ENCODE results near the gene IRF8.
"Not testable (repeated sequence)": the region's sequence is repeated elsewhere in the genome, so short reads cannot be mapped to it uniquely, and the experiment has no call there.

IRF8 gene

GRCh38 chr16:85899444-85899843 lies 482 bp downstream of the IRF8 start:
- no peak for DNase-seq

DNA sequence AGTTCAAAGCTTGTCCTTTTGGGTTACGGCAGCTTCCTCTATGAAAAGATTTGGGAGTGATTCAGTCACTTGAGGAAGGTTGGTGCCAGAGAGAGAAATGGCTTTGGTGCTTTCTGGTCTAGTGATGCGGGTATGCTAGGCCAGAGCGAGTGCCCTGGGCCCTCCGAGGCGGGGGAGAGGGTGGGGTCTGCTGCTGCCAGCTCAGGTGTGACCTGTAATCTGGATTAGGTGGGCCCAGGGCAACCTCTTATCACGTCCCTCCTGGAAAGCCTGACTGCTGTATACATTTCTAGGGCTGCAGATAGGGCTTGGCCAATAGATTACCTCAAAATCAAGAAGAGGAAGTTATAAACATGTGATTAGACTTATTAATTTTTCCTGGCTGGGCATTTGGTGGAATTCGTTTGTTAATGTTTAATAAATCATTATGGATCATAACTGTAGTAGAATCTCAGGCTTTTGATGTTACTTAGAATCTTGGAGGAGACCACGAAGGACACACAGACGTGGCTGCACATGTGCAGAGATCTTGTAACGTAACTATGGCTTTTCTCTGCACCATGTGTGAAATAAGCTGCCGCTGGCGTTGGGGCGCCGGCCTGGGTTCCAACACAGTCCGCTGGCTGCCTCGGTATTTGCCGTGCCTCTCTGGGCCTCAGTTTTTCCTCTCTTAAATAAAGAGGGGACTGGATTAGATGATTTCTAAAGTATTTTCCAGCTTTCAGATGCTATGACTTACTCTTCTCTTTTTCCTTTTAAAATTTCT lies 1.2 kb downstream of the IRF8 start:
- no peak for DNase-seq

GRCh38 chr16:85901110-85901509 lies 2.1 kb downstream of the IRF8 start:
- no peak for DNase-seq

- DNase-seq: no peak
Observed at GRCh38 chr16:85901773-85902365, 2.9 kb downstream of the IRF8 start.

DNA sequence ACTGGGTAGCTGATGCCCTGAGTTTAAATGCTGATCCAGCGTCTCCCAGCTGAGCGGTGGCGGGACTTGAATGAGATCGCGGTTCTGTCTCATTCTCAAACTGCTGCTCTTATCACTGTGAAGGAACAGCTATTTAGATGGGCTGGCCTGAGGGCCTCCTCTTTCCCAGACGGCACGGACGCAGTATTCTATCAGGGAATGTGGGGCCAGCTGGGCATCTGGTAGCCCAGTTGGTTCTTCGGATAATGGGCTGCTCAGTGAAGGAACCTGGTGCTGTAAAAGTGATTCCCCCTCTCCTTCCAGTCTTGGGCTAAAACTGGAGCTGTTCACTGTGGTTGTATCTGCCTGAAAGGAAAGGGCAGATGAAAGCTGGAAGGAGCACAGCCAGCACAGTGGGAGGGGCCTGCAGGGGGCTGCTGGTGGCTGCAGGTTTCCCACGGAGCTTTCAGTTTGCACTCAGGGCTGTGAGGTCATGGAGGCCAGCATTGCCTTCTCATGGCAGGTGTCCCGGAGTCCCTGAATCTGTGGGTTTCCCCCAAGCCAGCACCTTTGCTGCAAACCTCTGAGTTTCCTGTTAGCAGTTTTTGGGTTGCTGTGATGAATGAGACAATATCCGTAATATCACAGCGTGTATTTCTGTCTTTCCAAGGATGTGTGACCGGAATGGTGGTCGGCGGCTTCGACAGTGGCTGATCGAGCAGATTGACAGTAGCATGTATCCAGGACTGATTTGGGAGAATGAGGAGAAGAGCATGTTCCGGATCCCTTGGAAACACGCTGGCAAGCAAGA lies 3.6 kb downstream of the IRF8 start:
- DNase-seq: peak in 1 of 4 experiments; percentile 12

DNA sequence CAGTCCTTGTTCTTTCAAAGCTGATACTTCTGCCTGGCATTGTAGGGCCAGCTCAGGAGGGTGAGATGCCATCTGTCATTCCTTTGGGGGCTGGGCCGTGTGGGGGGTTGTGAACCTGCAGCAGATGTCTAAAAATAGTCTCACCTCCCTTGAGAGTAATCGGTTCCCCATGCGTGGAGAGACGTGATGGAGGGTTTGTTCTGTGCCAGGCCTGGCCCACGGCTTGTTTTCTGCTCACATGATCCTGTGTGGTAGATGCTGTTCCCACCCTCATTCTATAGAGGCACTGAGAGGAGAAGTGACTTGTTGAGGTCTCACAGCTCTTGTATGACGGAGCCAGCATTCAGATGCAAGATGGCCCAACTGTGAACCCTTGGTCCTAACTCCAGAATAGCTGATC lies 4.6 kb downstream of the IRF8 start:
- DNase-seq: no peak

GRCh38 chr16:85905110-85906095 lies 6.4 kb downstream of the IRF8 start:
- DNase-seq: no peak

DNA sequence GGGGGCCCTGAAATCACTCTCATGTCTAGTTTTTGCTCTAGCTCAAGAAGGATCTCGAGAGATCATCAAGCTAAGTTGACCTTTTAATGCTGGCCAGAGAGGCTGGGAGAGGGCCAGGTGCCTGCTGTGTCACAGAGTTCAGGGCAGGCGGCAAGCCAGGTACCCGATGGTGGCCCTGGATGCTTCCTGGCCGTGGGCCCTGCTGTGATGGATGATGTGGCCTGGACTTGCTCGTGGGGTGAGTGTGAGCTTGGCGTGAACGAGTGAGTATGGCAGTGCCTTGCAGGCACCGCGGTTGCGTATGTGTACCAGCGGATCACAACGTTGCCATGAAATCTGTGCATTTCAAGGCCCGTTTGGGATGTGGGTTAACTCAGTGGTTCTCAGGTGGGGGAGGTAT lies 7.4 kb downstream of the IRF8 start:
- DNase-seq: no peak

- not testable (repeated sequence) for DNase-seq
Observed at GRCh38 chr16:85907231-85907630, 8.3 kb downstream of the IRF8 start.

DNA sequence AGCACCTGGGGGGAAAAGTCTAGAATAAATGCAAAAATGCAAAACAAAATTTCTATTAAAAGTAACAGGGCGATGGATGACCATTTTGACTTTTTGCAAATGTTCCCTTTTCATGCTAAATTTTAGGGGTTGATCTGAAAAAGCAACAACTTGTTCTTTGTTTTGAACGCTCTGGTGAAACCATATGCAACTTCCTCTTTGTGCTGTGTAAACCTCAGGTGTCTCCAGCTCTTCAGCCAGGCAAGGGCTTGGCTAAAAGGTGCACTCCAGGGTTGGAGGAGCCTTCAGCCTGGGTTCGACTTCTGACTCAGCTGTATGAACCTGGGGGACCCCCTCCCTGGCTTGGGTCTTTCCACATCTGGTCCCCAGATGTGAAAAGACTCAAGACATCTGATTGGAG lies 9.5 kb downstream of the IRF8 start:
- DNase-seq: no peak

DNA sequence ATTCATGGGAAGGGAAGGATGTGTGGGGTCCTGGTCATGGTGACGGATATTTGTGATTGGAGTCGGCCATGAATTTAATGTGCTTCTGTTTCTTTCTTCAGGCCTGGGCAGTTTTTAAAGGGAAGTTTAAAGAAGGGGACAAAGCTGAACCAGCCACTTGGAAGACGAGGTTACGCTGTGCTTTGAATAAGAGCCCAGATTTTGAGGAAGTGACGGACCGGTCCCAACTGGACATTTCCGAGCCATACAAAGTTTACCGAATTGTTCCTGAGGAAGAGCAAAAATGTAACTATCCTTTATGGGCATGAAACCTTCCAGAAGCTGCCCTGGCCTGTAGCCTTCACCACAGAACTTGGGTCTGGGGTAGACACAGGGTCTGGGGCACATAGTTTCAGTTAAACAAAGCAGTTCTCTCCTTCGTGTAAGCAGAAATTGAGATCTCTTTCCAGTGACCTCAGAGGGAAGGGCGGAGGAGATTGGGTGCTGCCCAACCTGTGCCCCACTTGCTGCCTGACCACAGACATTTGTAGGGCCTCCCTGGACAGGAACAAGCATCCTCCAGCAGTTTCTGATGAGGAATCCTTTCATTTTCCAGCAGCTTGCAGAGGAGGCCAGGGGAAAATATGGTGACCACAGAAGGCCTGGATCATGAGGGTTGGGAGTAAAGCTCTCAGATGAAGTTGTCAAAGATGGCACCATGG lies 10.1 kb downstream of the IRF8 start:
- no peak for DNase-seq

DNA sequence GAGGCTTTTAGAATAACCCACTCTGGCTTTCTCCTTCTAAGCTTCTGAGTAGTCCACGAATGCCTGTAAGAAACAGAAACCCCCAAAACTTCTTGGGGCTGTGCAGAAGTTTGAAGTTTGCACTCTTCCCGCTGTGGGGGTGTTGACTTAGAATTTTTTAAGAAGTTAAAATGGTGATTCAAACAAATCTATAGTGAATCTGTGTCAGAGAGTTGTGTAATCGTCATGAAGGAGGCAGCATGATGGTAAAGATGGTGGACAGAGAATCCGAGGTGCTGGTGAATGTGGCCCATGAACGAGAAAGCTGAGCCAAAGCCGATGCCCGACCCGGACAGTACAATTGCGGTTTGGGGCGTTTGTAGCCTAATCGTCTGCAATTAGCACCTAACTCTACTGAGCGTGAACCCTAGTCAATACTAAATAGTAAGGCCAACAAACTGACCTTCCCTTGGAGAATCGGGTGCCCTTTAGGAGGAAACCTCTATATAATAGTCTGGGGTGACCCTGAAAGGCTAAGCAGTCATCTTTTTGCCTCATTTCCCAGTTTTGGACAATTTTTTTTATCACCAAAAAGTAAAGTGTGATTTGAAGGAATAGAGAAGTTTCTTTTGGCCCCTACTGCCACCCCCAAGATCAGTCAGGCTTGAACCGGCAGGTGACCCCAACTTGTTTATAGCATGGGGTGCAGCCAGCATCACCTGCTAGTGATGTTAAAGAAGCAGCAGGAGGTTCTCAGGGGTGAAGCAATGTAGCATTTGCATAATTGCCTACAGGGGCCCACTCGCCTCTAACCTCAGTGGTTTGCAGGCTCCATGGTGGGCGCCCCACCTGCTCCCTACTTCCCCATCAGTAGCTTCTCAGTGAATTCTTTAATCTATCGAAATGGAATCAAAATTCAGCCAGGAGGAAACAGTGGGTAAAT lies 11.2 kb downstream of the IRF8 start:
- DNase-seq: no peak

DNA sequence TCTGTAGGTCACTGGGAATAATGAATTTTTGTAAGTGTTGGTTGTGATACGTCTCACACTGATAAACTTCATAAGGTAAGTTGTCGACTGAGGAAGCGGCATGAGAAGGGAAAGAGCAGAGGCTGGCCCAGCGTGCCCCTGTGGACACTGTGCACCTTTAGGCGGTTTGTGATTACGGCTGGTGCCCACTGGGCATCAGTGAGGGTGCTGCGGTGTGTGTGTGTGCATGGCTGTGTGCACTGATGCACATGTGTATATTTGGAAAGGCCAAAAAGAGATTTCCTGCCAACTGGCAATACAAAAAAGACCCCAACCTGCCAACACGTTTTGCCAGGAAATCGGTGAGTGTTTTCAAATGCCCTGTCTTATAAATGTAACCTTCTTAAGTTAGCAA lies 11.9 kb downstream of the IRF8 start:
- DNase-seq: no peak

- DNase-seq: no peak
Observed at GRCh38 chr16:85911251-85911930, 12.4 kb downstream of the IRF8 start.

- DNase-seq: no peak
Observed at GRCh38 chr16:85912211-85912974, 13.4 kb downstream of the IRF8 start.

- DNase-seq: no peak
Observed at GRCh38 chr16:85913141-85913601, 14.2 kb downstream of the IRF8 start.

DNA sequence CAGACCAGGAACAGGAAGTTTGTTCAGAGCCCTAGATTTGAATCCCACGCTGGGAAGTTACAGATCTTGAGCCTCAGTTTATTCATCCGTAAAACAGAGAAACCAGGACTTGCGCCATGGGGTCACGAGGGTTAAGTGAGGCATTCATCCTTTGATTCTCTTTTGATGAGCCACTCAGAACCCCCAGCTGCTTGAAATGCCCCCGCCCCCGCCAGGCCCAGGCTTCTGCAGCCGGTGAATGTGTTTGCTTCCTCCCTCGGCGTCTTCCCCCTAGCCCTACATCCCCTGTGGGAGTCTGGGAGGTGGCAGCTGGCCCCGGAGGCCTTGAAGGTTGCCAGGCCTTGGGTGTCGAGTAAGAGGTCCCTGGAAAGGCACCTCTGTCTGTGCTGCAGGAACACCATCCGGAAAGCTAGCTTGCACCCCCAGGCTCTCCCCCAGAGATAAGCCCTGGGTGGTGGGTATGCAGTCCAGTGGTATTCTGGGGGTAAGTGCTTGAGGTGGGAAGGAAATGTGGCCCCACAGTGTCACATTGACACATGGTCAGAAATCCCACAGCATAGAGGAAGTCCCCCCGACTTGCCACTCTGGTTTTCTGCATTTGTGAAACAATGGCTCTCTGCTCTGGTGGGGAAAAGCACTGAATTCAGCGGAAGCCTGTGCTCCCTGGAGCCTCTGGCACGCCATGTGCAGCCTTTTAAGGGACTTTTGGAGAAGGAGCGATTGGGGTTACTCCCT lies 14.9 kb downstream of the IRF8 start:
- no peak for DNase-seq

DNA sequence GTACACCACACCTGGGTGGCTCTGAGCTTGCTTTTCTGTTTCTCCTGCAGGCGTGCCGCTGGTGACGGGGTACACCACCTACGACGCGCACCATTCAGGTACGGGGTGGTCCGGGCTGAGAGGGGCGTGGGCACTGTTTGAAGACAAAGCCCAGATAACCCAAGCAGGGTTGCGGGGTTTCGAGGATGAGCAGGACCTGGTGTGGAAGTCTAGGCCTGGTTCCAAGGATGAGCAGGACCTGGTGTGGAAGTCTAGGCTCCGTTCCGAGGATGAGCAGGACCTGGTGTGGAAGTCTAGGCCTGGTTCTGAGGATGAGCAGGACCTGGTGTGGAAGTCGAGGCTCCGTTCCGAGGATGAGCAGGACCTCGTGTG lies 15.4 kb downstream of the IRF8 start:
- DNase-seq: no peak

All from activated CD4-positive, CD25-positive, alpha-beta regulatory T cell (primary cell).